Small intestine (tissue), 7 donors: ENCODE results near the gene YPEL1. TPM values are rescaled to one million over a fixed set of nuclear protein-coding genes. Genes with fewer than 3 reads are reported as not detected.
A peak's percentile ranks its signal among the peaks of the same experiment; 100 is the strongest.

Experiments
- DNase-seq, 2 donors: peaks; one replicate each; pipeline versions ENCODE4 v3.0.0 to v3.0.0-alpha.2; 2013
- FAIRE-seq: peaks from 2 replicates; lab custom pipeline; 2012; peaks lifted over from hg19 to GRCh38; lab: Jason Lieb, UNC
- H3K27ac ChIP-seq, 3 donors: one replicate each; pipeline ENCODE4 v1.5.1; 2013; ENCODE audit warnings: low read length in 2 of 3, mild to moderate bottlenecking in 2 of 3, control low read depth in 1 of 3, inconsistent platforms in 1 of 3, low read depth in 1 of 3, moderate library complexity in 1 of 3
- H3K27me3 ChIP-seq, 3 donors: one replicate each; pipeline ENCODE4 v1.6.1; 2013; ENCODE audit warnings: low read length in 3 of 3, inconsistent platforms in 1 of 3; ENCODE audit not compliant: control insufficient read depth in 3 of 3, insufficient read depth in 3 of 3
- H3K36me3 ChIP-seq, 3 donors: one replicate each; pipeline ENCODE4 v1.6.1; 2013; ENCODE audit warnings: low read length in 3 of 3, inconsistent platforms in 1 of 3, low read depth in 1 of 3, mild to moderate bottlenecking in 1 of 3, moderate library complexity in 1 of 3; ENCODE audit not compliant: control insufficient read depth in 3 of 3, insufficient read depth in 2 of 3
- H3K4me1 ChIP-seq, 3 donors: one replicate each; pipeline ENCODE4 v1.6.1; 2013; ENCODE audit warnings: low read length in 2 of 3, inconsistent platforms in 1 of 3, low read depth in 1 of 3, mild to moderate bottlenecking in 1 of 3, moderate library complexity in 1 of 3; ENCODE audit not compliant: control insufficient read depth in 3 of 3, insufficient read depth in 2 of 3
- H3K4me3 ChIP-seq, 3 donors: one replicate each; pipeline ENCODE4 v1.5.1; 2013; ENCODE audit warnings: low read length in 3 of 3, control low read depth in 1 of 3, inconsistent platforms in 1 of 3, low read depth in 1 of 3, mild to moderate bottlenecking in 1 of 3, moderate library complexity in 1 of 3
- H3K9me3 ChIP-seq, 2 donors: one replicate each; pipeline ENCODE4 v1.6.1; 2013; ENCODE audit warnings: low read depth in 1 of 2, low read length in 1 of 2; ENCODE audit not compliant: control insufficient read depth in 2 of 2, insufficient read depth in 1 of 2
- WGBS, 3 donors: extraction: QIAGEN DNeasy Blood & Tissue Kit; methylation state at CpG; one replicate each; pipeline ENCODE4 v1.1.7; 2013; 5-methylcytosine and 5-hydroxymethylcytosine counted together
- polyA plus RNA-seq, 4 donors: library from polyadenylated mRNA; stranded (reverse) in 3 of 4; unstranded in 1 of 4; fragments of 200-250 nt in 3 of 4; fragments of 120-200 nt in 1 of 4; gene quantifications; one replicate each; pipeline versions ENCODE4 v1.2.1 to v1.2.3, GENCODE V29; 2013
- donor health status: healthy with polysubstance abuse.
- donor health status: control.
- donor health status: control.
- donor health status: Bipolar disorder and iron deficiency.
- donor health status: healthy.

Gene YPEL1
- polyA plus RNA-seq, 4 donors = 0.22 to 2.3 (median 1.5) TPM

DNA sequence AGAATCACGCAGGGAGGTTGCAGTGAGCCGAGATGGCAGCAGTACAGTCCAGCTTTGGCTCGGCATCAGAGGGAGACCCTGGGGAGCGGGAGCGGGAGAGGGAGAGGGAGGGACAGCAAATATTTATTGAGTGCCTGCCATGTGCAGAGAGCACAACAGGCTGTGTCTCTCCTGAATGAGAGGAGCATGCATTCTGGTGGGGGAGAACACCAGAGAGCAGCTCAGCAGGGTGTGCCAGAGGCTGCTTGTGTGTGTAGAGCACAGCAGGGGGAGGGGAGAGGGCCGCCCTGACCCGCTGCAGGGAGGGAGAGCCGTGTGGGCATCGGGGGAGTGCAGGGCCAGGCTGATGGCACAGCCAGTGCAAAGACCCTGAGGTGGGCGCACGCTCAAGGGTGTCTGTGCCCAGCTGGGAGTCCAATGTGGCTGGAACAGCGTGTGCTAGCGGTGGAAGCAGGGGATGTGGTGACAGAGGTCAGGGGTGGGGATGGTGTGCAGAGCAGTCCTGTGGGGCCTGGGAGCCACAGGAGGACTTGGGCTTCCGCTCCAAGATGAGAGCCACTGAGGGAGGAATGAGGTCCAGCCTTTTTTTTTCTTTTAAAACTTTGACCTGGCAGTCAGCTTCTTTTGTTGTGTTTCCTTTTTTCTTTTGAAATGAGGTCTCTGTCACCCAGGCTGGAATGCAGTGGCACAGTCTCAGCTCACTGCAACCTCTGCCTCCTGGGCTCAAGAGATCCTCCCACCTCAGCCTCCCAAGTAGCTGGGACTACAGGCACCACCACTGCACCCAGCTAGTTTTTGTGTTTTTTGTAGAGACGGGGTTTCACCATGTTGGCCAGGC, 57.8 kb downstream of the YPEL1 start:
- DNase-seq (no peak), FAIRE-seq (no peak)
- peaks cover 7 to 73% (median 14%) of the 10 kb centered on the region in 3 donors for H3K36me3 ChIP-seq

GRCh38 chr22:21674638-21675245, 60.9 kb downstream of the YPEL1 start:
- Histone ChIP-seq H3K9me3 (peaks cover 0 to 3% of the 10 kb centered on the region in 2 donors), H3K4me1 (peaks cover 0 to 2% (median 0%) of the 10 kb centered on the region in 3 donors), H3K27me3 (no peaks in the 10 kb centered on the region), H3K4me3 (no peak overlapping the region), H3K36me3 (peaks cover 19 to 70% (median 22%) of the 10 kb centered on the region in 3 donors), H3K27ac (no peak overlapping the region)
- WGBS, 3 donors = 94 to 95% (median 95%) methylated on average over 12 of the region's 12 CpGs
- FAIRE-seq (no peak), DNase-seq (no peak)

More for the DNA sequence above, 57.8 kb downstream of the YPEL1 start:
- Histone ChIP-seq H3K9me3 (peaks cover 0 to 3% of the 10 kb centered on the region in 2 donors), H3K4me3 (no peak overlapping the region), H3K27ac (no peak overlapping the region), H3K4me1 (no peaks in the 10 kb centered on the region), H3K27me3 (no peaks in the 10 kb centered on the region)
- WGBS, 3 donors = 92 to 98% (median 96%) methylated on average over 11 to 15 of the region's 15 CpGs

- H3K9me3 ChIP-seq = peaks cover 0 to 3% of the 10 kb centered on the region in 2 donors
- DNase-seq (no peak), FAIRE-seq (no peak)
- H3K27ac ChIP-seq = no peak overlapping the region
- WGBS, 3 donors = 91 to 92% (median 92%) methylated on average over 12 of the region's 12 CpGs
- no peaks in the 10 kb centered on the region for H3K27me3 ChIP-seq
- H3K4me1 ChIP-seq = peaks cover 0 to 3% (median 0%) of the 10 kb centered on the region in 3 donors
- peaks cover 19 to 71% (median 22%) of the 10 kb centered on the region in 3 donors for H3K36me3 ChIP-seq
- no peak overlapping the region for H3K4me3 ChIP-seq
Observed at GRCh38 chr22:21673534-21674321, 61.9 kb downstream of the YPEL1 start.

DNA sequence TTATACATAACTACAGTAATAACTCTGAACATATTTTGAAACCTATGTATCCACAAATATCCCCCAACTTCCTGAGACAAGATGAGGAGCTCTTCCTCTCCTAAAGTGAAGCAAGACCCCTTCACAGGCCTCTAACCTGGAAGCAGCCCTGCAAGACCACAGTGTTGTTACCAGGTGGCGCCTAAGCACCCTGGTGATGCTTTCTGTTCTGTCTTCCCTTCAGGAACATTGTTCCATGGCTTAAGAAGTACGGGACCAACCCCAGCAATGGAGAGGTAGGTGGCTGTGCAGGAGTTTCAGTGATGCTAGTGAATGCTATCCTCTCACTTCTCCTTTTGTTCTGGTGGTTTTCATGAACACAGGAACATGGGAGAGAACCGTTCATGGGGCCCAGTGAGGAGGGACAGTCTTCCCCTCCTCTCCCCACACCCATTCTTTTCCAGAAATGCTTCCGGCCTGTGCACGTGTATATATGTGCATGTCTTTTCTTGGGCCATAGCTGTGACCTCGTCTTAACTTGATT, 63.4 kb downstream of the YPEL1 start:
- peaks cover 0 to 3% of the 10 kb centered on the region in 2 donors for H3K9me3 ChIP-seq
- no peaks in the 10 kb centered on the region for H3K27me3 ChIP-seq
- peaks cover 0 to 3% (median 0%) of the 10 kb centered on the region in 3 donors for H3K4me1 ChIP-seq
- H3K36me3 ChIP-seq = peaks cover 19 to 68% (median 22%) of the 10 kb centered on the region in 3 donors
- FAIRE-seq (no peak), DNase-seq (no peak)
- H3K4me3 ChIP-seq = no peak overlapping the region
- 84 to 93% (median 93%) methylated on average over 5 to 6 of the region's 6 CpGs for WGBS, 3 donors
- H3K27ac ChIP-seq = no peak overlapping the region

- Histone ChIP-seq H3K27me3 (no peaks in the 10 kb centered on the region), H3K9me3 (no peaks in the 10 kb centered on the region), H3K4me3 (no peak overlapping the region), H3K27ac (peak overlapping the region in 1 of 3 donors; percentile 56), H3K4me1 (peaks cover 0 to 7% (median 0%) of the 10 kb centered on the region in 3 donors), H3K36me3 (peaks cover 13 to 48% (median 14%) of the 10 kb centered on the region in 3 donors)
- WGBS, 3 donors = 51 to 78% (median 56%) methylated on average over 8 to 9 of the region's 9 CpGs
- FAIRE-seq = no peak
- DNase-seq = no peak
Observed at GRCh38 chr22:21669026-21669425, 66.6 kb downstream of the YPEL1 start.

DNA sequence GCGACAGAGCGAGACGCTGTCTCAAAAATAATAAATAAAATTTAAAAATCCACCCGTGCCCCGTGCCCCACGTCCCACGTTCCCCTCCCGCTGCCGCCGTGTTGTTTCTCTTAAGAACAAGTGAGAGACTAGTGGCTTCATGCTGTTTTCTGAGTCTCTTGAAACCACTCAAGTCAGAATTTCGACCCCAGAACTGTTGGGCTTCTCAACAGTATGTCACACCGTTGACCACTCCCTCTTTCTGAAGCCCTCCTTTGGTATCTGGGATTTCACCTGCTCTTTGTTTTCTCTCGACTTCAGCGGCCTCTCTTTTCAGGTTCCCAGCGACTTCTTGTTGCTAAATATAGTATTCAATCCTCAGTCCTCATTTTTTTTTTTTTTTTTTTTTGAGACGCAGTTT, 68.8 kb downstream of the YPEL1 start:
- Histone ChIP-seq H3K27ac (peak overlapping the region; percentile 45 to 99 (median 96)), H3K27me3 (no peaks in the 10 kb centered on the region), H3K4me1 (peaks cover 0 to 7% (median 0%) of the 10 kb centered on the region in 3 donors), H3K36me3 (peaks cover 6 to 26% (median 7%) of the 10 kb centered on the region in 3 donors), H3K9me3 (no peaks in the 10 kb centered on the region), H3K4me3 (peak overlapping the region in 2 of 3 donors; percentile 66 to 89)
- WGBS, 3 donors = 44 to 47% (median 46%) methylated on average over 15 to 16 of the region's 16 CpGs
- FAIRE-seq (no peak), DNase-seq (peak in 1 of 2 donors; percentile 29)

GRCh38 chr22:21665047-21665851, 70.3 kb downstream of the YPEL1 start:
- Histone ChIP-seq H3K27ac (peak overlapping the region; percentile 88 to 99 (median 96)), H3K27me3 (no peaks in the 10 kb centered on the region), H3K4me3 (peak overlapping the region; percentile 4 to 89 (median 66)), H3K36me3 (peaks cover 0 to 13% (median 0%) of the 10 kb centered on the region in 3 donors), H3K4me1 (peaks cover 0 to 7% (median 0%) of the 10 kb centered on the region in 3 donors), H3K9me3 (no peaks in the 10 kb centered on the region)
- WGBS, 3 donors = 72 to 75% (median 73%) methylated on average over 25 to 26 of the region's 26 CpGs
- no peak for FAIRE-seq
- no peak for DNase-seq
